Stimulated activated CD4-positive, alpha-beta T cell treated with anti-CD3 and anti-CD28 coated beads, Interleukin-12 subunit alpha, Interleukin-12 subunit beta, amount 100 ng/mL, for 48 hours (primary cell): Measurements from ENCODE around the gene SRRM3.
"Not testable (repeated sequence)": the region's sequence is repeated elsewhere in the genome, so short reads cannot be mapped to it uniquely, and the experiment has no call there.

Experiments
- DNase-seq, 3 donors: peaks; one replicate each; pipeline ENCODE4 v3.0.0-alpha.2; 2020; ENCODE audit warnings: low read depth in 2 of 3, low spot score in 1 of 3

SRRM3 gene

DNA sequence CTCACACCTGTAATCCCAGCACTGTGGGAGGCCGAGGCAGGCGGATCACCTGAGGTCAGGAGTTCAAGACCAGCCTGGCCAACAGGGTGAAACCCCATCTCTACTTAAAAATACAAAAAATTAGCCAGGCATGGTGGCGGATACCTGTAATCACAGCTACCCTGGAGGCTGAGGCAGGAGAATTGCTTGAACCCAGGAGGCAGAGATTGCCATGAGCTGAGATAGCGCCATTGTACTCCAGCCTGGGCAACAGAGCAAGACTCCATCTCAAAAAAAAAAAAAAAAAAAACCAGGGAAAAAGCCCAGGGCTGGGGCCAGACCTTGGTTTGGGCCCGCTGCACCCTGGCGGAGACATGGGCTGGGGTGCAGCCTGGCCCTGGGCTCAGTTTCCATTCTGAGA, 110.1 kb downstream of the SRRM3 start:
- not testable (repeated sequence) for DNase-seq

DNA sequence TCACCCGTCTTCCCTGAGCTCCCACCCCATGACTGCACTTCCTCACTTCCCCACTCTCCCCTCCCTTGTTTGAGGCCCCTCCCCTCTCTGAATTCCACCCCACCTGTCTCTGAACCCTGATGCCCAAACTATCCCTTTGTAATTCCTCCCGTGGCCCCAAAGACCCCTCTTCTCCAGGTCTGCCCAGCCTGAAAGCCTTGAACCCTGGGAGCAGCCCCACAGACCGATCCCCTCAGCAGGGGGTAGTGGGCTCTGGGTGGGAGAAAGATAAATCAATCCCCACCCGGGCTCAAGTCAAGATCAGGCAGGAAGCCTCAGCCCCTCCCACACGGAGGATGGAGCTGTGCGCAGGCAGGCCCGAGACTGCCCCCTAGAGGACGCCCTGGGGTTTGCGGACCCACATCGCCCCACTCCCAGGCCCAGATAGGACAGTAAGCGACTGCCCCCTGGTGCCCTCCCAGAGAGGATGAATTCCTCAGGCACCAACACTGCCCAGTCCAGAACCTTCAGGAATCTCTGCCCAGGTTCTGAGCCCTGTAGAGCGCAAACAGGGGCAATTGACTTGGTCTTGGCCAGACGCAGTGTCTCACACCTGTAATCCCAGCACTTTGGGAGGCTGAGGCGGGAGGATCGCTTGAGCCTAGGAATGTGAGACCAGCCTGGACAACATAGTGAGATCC, 112.5 kb downstream of the SRRM3 start:
- DNase-seq = peak; percentile 95 to 99 (median 96)

DNA sequence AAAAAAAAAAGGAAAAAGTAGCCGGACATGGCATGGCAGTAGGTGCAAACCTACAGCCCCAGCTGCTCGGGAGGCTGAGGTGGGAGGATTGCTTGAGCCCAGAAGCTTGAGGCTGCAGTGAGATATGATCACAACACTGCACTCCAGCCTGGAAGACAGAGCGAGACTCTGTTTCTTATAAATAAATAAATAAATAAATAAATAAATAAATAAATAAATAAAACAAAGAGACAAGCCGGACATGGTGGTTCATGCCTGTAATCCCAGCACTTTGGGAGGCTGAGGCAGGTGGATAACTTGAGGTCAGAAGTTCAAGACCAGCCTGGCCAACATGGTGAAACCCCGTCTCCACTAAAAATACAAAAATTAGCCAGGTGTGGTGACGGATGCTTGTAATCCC, 113.0 kb downstream of the SRRM3 start:
- DNase-seq = not testable (repeated sequence)

DNA sequence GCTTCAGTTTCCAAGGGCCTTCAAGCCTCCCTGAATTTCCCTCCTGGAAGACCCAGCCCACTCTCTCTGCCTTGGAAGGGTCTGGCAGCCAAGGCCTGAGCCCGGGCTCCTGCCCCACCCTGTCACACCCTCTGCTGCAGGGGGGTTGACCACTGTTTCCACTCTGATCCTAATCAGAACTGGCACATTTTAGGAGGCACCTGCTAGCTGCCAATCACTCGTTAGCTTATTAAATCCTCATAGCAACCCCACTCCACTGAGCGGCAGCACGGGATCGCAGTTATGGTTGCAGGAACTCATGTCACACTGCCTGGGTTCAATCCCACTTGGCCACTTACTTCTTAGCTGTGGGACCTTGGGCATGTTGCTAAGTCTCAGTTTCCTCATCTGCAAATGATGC, 113.7 kb downstream of the SRRM3 start:
- DNase-seq = no peak

DNA sequence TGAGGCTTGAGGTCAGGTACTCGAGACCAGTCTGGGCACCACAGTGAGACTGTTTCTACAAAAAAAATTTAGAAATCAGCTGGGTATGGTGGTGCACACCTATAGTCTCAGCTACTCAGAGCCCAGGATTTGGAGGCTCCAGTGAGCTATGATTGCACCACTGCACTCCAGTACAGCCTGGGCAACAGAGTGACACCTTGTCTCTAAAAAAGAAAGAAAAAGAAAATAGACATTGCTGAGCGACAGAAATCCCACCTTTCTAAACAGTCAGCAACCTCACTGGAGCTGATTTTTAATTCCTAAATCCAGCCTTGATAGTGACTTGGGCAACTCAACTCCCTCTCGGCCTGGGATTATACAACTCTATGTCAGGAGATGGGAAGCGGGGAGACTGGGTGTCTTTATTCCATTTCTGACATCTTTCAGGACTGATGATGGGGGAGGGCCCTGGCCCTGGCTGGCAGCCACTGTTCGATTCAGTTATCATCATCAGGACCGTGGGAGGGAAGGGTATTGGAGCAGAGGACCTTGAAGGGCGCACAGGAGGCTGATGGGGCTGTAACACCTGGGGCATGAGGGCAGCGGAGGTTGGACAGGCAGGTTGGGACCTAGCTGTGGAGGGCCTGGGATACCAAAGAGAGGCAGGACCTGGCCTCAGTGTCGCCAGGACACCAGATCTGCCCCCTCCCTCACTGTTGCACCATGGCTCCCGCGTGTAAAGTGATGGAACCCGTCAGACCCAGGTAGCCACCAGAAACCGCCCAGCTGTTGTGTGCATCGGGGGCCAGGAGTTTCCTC, 115.5 kb downstream of the SRRM3 start:
- DNase-seq = no peak

DNA sequence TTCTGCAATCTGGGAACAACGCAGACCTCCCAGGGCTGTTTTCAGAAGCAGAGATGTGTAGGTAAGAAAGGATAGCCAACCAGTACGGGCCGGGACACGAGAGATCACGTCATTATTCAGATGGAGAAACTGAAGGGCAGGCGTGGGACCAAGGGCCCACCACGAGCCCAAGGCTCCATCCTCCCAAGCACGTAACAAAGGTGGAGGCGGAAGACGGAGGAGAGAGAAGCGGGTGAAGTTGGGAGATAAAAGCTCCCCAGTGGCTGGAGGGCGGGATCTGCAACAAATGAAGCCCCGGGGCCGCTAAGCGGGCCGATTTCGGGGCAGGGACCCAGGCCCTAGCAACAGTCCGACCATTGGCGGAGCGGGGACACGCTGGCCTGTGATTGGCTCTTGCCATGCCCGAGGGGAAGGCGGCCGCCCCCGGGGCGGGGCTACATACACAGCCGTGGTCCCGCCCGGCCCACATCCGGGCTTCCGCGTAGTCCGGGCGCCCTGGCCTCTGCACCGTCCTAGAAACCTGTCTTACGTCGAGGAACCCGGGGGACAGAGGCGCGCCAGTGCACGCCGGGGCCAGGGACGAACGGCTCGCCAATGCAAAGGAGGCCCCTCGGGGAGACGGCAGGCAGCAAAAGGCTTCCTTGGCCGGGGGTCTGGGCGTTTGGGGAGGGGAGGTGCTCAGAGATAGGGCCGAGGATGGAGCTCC, 116.2 kb downstream of the SRRM3 start:
- DNase-seq = peak; percentile 89 to 94 (median 92)

- peak in 2 of 3 donors; percentile 63 for DNase-seq
These were observed 117.0 kb downstream of the SRRM3 start for GRCh38 chr7:76318488-76319353.

GRCh38 chr7:76325092-76325491, 123.4 kb downstream of the SRRM3 start:
- no peak for DNase-seq

GRCh38 chr7:76325811-76326210, 124.1 kb downstream of the SRRM3 start:
- no peak for DNase-seq

- no peak for DNase-seq
These were observed 125.0 kb downstream of the SRRM3 start for GRCh38 chr7:76326646-76327233.

DNA sequence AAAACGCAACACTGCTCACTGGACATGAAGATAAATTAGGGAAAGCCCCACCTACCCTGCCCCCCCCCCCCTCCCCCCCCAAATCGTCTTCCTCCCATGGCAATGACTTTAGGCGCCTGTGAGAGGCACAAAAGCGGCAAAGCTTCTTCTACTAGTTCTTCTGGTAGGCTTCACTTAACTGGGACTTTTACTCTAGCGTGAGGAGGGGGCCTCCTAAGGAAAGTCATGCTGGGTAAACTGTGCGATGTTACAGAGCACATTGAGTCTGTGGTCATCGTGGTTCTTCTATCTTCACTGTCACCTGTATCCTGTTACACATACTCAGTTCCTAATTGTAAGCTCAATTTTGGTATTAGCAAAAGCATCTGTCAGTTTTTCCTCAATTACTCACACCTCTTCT, 125.9 kb downstream of the SRRM3 start:
- no peak for DNase-seq

GRCh38 chr7:76328389-76328788, 126.7 kb downstream of the SRRM3 start:
- no peak for DNase-seq

DNA sequence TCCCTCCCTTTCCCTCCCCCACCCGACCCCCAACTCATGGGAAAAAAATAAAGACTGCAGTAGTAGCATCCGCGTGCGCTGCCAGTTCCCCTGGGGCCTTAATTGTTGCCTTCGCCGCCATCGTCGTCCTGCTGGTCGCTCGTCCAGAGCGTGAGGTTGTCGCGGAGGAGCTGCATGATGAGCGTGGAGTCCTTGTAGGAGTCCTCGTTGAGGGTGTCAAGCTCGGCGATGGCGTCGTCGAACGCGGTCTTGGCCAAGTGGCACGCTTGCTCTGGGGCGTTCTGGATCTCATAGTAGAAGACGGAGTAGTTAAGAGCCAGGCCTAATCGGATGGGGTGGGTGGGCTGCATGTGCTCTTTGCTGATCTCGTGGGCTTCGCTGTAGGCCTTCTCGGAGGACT, 127.8 kb downstream of the SRRM3 start:
- DNase-seq = no peak

- no peak for DNase-seq
These were observed 128.6 kb downstream of the SRRM3 start for GRCh38 chr7:76330261-76330660.

- DNase-seq = no peak
These were observed 129.0 kb downstream of the SRRM3 start for GRCh38 chr7:76330673-76331072.

- no peak for DNase-seq
These were observed 130.4 kb downstream of the SRRM3 start for GRCh38 chr7:76332078-76332477.

DNA sequence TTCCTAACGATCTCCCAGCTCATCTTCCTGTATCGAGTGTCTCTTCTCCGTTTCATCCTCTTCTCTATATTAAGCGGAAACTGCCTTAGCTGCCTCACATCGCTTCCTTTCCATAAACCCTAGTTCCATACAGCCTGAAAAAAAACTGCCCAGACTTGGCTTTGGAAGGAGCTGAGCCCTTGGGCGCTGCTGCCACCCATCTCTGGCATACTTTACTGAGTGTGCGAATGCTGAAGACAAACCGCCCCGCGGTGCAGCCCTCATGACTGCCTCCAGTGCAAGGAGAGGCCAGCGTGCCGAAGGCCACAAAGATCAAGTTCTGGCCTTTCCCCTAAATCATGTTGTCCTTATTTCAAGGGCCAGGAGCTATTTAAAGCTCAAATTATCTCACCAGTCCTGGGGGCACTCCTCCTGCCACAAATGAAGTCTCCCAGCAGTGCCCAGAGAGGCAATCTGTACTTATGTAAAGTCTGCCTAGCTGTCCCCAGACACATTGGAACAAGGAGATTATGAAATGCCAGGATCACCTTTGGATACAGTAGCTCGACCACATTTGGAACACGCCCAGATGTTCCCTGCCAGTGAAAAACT, 131.9 kb downstream of the SRRM3 start:
- DNase-seq = no peak

DNA sequence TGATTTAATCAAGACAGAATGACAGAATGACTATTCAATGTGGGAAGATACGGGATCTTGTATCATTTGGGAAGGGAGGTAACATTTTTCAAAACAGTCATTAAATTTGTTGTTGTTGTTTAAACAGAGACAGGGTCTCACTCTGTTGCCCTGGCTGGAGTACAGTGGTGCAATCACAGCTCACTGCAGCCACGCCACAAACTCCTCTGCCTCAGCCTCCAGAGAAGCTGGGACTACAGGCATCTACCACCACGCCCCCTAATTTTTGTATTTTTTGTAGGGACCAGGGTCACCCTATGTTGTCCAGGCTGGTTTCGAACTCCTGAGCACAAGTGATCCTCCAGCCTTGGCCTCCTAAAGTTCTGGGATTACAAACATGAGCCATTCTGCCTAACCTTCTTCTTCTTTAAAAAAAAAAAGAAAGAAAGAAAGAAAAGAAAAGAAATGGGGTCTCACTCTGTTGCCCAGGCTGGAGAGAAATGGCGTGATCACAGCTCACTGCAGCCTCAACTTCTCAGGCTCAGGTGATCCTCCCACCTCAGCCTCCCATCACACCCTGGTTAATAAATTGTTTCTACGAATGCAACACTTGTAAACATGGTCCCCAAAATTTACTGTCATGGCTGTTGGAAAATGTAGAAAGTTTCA, 132.7 kb downstream of the SRRM3 start:
- DNase-seq = no peak

DNA sequence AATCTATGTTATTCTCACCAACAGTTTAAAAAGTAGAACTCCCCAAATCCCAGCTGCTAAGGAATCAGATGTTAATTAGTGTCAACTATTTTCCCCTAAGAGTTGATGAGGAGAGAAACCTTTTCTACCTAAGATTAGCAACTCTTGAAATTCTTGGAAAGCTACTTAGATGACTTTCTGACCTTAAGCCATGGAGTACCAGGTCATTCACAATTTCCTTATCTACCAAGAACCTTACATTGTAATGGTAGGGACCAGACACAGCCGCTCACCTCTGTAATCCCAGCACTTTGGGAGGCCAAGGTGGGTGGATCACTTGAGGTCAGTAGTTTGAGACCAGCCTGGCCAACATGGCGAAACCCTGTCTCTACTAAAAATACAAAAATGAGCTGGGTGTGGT, 133.7 kb downstream of the SRRM3 start:
- DNase-seq = not testable (repeated sequence)

DNA sequence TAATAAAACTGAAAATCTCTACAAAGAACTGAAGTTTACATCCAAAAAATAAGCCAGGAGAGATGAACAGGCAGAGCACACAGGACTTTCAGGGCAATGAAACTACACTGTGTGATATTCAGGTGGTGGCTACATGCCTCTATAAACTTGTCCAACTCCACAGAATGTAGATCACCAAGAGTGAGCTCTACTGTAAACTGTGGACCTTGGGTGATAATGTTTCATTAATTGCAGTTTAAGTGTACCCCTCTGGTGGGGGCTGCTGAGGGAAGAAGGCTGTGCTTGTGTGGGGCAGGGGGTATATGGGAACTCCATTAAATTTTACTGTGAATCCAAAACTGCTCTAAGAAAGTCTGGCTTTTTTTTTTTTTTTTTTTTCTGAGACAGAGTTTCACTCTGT, 134.4 kb downstream of the SRRM3 start:
- no peak for DNase-seq
